Measurements from ENCODE around the gene SIX2.

Gene SIX2

DNA sequence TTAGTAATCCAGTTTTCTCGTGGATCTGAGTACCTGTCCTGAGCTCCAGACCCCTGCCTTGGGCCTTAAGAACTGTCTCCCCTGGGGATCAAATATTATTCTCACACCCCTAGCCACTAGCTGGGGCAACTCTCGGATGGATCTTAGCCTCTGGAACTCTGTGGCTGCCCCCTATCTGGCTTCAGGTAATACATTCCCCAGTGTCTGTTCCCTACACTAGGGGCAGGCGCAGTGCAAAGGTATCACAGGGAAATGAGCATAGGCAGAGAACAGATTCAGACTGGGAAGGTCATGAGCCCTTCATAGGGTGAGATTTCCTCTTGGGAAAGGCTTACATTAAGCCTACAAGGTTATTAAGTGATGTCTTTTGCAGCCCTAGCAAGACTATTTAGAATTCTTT is 11.2 kb upstream of the SIX2 start:
- no peak for DNase-seq (ENCODE audit: low read depth in 2 of 2)

DNA sequence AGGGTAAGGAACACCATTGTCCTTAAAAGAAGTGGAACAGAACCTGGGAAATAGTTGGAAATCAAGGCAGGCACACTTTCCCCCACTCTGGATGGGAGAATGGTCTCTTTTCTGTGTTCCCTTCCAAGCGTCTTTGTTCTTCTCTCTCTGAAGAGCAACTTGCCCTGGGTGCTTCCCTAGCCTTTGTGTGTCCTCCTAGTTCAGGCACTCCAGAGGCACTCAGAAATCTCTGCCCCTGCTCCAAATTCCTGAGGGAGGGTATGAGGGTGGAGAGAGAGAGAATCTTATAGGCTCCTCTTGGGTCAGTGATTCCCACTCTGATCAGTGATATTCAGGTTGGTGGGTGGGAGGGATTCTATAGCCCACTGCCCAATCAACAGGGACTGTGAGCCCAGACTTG is 8.8 kb upstream of the SIX2 start:
- DNase-seq (ENCODE audit: low read depth in 2 of 2), result no peak

DNA sequence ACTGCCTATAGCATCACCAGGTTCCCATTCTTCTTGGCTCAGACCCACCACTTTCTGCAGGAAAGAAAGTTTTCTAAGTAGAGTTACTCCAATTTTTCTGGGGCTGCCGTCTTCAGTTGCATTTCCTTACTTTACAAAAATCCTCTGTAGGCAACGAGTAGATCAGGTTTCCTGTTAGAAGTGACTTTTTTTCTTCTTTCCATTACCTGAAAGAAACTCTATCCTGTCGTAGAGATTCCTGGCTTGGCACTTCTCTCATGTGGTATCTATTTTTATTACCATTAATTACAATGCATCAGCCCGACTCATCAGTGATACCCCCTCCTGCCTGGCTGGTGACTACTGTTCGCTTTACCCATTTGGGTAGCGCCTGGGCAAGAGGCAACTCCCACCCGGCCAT is 5.6 kb upstream of the SIX2 start:
- no peak for DNase-seq (ENCODE audit: low read depth in 2 of 2)

DNA sequence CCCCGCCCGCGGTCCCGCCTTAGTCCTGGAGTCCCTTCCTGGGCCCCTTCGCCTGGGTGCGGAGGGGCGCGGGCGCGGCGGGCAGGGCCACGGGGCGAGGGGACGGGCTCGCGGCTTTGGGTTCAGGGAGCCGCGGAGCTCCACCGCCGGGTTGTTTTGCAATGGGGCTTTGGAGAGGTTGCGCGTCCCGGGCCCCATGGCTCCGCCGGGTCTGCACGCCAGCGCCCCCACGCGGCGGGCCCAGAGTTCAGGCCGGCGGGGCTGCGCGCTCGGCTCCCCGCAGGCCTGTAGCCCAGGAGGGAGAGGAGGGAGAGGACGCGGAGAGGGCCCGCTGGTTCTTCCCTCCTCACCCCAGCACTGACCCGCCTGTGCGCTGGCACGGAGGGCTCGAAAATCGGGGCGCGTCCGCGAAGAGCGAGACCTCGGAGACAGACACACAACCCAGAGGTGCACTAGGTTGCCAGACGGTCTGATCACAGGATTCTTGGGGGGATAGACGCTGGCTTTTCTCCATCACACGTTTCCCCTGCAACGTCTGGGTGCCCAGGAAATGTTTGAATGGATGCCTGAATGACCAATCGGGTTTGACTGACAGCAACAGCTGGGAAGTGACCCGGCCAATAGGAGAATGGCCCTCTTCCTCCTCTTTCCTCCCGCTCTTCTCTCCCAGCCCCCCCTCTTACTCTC is 4.9 kb upstream of the SIX2 start:
- no peak for DNase-seq (ENCODE audit: low read depth in 2 of 2)

DNA sequence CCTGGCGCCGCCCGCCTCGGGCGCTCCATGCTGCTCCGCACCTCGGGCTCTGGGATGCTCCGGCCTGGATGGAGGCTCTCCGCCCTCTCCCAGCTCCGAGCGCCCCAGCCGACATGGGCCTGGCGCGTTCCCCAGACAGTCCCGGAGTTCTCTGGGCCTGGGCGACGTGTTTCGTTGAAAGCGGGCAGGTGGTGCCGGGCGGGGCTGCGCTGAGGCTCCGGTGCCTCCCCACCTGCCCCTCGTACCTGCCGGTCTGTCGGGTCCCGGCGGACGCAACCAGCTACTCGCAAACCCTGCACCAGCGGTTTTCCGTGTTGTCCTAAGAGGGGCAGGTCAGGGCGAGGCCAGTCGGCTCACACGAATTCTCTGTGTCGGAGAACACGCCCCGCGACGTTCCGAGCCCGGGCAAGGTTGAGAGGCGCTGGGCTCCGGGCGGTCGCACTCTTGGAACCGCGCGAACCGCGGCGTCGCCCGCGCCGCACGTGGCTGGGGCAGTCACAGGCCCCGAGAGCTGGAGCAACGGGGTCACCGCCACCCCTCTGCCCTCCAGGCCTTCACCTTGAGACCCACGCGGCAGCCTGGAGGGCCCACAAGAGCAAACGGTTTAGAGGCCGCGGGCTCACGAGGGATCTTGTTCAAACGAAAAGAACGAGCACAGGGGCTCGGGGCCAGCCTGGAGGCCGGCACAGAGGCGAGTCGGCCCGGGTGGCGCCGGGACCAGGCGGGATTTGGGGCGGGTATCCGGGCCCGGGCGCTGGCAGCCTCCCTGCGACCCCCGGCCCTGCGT is 4.2 kb upstream of the SIX2 start:
- DNase-seq (ENCODE audit: low read depth in 2 of 2), result no peak

DNA sequence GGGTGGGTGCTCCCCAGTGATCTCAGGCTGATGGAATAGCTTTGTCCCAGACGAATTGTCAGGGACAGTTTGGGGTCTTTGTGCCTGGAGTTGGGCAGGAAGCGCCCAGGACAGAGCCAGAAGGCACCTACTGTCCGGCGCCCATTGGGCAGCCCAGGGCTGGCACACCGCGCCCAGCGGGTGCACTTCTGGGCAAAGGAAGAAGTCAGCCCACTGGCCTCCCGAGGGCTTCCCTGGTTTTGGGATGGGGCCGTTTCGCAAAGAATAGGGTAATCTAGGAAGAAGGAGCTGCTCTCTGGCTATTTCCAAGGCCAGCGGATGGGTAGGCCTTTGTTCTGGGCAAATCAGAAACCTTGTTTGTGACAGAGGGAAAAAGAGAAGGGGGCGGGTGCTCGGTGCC is 3.5 kb upstream of the SIX2 start:
- no peak for DNase-seq (ENCODE audit: low read depth in 2 of 2)

DNA sequence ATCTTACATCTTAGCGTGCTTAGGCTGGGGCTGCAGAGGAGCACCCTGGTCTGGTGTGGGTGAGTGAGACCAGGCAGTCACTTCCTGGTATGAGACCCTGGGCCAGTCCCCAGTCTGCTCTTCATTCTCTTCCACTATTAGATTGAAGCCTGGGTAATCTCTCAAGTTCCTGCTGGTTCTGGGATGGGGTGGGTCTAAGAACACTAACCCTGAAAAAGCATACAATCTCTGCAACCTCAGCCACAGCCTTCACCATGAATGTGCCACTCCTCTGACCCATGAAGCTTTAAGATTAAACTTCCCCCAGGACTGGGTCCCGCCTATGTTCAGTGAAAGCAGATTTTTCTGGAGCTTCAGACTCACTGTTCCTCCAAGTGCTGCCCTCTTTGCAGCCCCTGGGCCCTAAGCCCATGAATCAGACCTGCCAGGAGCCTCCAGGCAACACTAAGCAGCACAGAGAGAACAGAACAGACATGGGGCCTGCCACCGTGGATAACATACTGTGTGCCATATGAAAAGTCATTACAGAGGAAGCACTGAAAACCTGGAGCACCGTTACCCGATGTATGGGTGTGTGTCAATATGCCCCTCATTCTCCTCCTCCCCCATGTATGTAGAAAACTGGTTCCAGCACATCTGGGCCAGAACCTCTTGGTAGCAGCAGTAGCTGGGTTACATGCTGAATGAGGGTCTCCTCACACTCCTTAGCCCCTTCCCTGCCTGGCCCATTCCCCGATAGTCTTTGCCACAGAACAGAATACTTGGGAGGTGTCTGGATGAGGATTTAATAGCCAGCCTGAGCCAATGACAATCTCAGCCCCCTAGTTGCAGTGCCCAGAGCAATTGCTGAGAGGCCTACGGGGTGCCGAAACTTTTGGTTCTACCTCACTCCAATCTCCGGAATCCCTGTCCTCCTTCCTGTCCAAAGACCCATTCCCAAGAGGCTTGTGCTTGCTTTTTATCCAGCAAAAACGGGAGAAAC is 2.7 kb upstream of the SIX2 start:
- DNase-seq (ENCODE audit: low read depth in 2 of 2), result no peak

DNA sequence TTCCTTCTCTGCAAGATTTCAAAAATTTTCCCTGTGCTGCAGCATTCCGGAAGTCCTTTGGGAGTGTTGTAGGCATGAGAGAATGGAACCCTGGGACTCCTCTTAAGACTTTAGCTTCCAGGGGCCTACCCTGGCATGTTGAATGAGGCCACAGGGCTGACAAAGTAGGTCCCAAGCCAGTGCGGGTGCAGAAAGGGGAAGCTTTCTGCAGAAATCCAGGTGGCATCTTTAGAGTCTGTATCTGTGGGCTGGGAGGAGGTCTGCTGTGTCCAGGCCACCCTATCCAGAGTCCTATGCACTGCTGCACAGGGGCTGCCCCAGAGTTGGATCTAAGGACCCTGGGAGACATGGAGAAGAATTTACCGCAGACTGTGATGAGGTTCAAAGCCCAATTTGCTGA is 1.9 kb upstream of the SIX2 start:
- no peak for DNase-seq (ENCODE audit: low read depth in 2 of 2)

DNA sequence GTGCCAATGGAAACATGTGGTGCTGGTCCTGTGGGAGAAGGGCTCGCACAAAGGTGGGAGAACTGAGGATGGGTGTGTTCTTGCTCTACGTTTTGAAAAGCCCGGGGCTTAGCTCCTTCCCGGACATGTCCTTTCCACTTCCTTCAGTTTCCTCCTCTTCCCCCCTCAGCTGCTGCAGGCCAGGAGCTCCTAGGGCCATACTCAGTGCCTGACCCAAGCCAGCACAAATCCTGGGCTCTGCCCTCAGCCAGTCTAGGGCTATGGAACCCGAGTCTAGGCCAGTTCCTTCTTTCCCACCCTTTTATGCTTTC is 1.4 kb upstream of the SIX2 start:
- no peak for DNase-seq (ENCODE audit: low read depth in 2 of 2)

DNA sequence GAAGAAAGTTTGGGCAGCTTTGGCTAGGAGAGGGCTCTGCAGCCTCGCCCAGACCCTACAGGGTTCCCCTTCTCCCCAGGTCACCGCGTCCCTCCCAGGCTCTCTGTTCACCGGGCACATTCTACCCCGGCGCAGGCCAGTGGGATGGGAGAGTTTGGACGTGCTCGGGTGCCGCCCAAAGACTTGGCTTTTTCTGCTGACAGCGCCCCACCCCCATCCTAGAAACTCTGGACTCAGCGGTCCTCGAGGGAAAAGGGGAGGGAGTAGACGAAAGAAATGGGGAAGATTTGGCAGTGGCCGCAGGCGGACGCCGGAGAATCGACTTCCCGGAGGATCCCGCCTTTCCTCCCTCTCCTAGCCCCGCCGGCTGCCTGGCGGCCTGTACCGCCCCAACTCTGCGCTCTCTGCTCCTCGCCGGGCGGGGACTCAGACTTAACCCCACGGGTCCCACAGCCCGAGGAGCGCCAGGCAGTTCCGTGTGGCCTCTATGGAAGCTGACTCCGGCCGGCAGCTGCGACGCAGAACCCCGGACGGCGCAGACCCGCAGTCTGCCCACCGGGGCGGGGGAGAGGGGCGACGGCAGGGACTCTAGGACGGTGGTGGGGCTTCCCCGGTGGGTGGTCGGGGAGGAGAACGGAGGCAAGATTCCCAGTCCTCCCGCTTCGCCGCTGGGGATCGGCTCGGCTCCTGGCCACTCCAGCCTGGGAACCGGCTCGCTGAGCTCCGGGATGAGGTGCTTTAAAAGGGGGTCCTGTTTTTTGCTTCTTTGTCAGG is 863 bp upstream of the SIX2 start:
- no peak for DNase-seq (ENCODE audit: low read depth in 2 of 2)

DNA sequence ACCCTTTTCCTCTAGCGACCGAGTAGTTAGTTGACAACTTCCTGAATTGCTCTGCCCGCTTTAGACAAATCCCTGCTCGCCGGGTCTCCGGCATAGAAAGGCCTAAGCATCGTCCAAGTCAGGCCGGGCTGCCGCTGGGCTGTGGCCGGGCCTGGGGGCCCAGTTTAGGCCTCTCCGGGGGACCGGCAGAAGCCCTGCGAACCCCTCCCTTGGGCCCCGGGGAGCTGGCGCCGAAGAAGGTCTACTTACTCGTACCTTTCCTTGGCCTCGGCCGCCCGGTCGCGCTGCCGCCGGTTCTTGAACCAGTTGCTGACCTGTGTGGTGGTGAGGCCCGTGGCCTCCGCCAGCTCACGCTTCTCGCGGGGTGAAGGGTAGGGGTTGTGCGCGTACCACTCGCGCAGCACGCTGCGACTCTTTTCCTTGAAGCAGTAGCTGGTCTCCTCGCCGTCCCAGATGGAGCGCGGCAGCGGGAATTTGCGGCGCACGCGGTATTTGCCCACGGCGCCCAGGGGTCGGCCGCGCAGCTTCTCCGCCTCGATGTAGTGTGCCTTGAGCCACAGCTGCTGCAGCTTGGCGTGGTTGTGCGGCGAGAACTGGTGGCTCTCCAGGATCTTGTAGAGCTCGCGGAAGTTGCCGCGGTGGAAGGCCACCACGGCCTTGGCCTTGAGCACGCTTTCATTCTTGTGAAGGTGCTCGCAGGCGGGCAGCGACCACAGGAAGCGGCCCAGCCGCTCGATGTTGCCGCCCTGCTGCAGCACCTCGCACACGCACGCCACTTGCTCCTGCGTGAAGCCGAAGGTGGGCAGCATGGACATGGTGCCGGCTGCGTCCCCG is 739 bp downstream of the SIX2 start:
- no peak for DNase-seq (ENCODE audit: low read depth in 2 of 2)

DNA sequence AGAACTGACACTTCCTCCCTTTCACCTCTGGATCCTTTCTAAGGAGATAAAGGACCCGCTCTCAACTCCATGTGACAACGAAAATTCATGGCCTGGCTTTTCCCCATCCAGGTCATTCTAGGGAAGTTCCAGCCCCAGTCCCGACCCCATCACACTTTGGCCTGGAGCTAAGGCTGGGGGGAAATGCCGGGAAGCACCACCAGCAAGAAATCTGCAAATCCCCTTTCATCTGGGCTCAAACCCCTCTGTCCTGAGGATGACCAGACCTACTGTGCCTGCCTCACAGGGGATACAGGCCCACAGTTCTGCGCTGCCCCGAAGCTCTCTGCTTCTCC is 1.3 kb downstream of the SIX2 start:
- DNase-seq (ENCODE audit: low read depth in 2 of 2), result no peak

DNA sequence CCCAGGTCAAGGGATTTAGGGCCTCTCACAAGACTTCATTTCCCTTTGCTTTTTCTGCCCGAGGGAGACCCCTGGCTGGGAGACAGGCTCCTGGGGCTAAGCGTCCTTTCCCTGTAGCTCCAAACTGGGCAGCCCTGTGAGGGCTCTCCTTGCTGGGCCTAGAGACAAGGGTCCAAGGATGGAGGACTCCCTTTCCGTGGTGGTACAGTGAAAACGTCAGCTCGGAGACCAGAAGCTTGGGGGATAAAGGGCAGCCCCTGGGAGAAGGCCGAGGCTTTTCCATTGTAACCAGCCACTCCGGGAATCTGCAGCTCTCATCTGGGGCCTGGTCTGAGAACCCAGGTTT is 2.3 kb downstream of the SIX2 start:
- no peak for DNase-seq (ENCODE audit: low read depth in 2 of 2)

DNA sequence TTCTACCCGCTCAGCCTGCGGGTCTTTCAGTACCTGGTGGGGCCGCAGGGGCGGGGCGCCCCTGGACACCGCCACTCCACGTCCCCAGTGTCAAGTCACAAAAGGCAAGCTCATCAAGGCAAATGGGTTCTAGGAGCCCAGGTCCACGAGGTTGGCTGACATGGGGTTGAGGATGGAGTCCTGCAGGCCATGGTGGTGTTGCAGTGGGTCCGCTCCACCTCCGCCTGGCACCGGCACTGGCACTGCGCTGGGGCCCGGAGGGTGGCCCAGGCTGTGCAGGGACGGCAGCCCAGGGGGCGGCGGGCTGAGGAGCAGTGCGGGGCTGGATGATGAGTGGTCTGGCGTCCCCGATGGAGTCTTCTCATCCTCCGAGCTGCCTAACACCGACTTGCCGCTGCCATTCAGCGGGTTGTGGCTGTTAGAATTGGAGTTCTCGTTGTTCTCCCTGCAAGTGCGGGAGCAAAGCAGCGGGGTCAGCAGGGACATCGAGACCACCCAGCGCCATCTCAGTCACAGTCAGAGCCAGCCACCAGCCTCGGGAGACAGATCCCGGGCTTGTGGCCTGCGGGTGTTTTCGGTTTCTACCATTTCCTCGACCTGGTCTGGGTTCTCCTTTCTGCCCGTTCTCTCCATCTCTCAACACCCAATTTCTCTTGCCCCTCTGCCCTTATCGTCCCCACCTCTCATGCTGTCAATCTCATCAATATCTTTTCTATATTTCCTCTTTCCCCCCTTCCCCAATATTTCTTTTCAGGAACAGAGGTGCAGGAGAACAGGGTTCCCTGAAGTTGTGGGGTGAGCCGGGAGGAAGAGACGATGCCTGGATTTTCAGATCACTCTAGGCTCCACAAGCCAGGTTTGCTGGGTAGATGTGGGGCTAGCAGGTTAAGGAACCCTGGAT is 3.0 kb downstream of the SIX2 start:
- DNase-seq (ENCODE audit: low read depth in 2 of 2), result no peak

DNA sequence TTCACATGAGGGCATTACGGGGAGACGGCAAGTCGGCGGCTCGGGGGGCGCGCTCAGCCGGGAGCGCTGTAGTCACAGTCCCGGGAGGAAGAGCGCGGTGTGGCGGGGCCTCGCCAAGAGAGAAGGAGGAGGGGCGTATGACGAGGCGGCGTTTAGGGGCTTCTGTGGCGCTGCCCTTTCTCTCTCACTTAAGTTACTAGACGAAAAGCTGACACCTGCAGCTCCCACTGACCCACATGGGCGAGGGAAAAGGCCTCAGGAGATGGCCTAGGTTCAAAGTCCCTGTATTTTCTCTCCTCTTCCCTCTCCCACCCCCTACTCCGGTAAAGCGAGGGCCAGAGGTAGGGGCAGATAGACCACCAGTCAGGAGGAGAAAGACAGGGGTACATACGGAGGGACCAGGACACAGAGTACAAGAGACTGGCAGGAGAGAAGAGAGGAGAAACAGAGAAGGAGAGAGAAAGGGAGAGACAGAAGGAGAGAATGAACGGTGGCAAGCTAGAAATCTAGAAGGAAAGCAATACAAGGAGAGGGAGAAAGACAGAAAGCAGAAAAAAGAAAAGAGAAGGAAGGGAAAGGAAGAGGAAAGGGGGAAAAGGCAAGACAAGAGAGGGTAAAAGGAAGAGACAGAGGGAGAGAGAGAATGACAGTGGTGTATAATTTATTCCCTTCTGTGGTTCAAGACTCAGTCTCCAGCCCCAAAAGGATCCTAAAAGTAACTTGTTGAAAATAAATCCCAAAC is 3.8 kb downstream of the SIX2 start:
- no peak for DNase-seq (ENCODE audit: low read depth in 2 of 2)

DNA sequence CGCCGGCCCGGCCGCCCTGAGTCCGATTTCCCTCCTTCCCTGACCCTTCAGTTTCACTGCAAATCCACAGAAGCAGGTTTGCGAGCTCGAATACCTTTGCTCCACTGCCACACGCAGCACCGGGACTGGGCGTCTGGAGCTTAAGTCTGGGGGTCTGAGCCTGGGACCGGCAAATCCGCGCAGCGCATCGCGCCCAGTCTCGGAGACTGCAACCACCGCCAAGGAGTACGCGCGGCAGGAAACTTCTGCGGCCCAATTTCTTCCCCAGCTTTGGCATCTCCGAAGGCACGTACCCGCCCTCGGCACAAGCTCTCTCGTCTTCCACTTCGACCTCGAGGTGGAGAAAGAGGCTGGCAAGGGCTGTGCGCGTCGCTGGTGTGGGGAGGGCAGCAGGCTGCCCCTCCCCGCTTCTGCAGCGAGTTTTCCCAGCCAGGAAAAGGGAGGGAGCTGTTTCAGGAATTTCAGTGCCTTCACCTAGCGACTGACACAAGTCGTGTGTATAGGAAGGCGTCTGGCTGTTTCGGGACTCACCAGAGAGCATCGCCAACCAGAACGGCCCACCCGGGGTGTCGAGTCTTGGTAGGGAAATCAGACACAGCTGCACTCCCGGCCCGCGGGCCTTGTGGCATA is 4.6 kb downstream of the SIX2 start:
- no peak for DNase-seq (ENCODE audit: low read depth in 2 of 2)

DNA sequence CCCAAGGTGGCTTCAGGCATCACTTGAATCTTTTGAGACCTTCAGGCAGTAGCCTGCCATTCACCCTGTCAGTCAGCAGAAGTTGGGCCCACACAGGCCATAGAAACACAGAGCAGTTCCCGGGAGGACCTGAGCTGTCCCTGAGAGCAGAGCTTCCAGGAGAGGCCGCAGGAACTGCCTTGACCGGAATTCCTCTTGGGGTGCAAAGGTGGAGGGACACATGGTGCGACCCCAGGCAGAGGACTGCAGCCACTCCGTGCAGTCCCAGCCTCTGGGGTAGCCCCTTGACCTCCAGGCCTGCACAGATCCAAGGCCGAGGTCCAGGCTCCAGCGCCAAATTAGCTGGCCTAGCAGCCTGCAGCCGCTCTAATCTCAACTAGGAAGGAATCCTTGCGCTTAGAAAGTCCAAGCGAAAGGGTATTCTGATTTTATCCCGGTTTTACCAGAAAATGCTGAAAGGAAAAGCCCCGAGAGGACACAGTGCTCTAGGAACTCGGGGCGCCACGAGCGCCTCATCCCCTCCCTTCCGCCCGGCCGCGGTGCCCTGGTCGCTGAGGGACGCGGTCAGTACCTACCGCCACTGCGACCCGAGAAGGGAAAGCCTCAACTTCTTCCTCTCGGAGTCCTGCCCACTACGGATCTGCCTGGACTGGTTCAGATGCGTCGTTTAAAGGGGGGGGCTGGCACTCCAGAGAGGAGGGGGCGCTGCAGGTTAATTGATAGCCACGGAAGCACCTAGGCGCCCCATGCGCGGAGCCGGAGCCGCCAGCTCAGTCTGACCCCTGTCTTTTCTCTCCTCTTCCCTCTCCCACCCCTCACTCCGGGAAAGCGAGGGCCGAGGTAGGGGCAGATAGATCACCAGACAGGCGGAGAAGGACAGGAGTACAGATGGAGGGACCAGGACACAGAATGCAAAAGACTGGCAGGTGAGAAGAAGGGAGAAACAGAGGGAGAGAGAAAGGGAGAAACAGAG is 5.4 kb downstream of the SIX2 start:
- DNase-seq (ENCODE audit: low read depth in 2 of 2), result no peak

DNA sequence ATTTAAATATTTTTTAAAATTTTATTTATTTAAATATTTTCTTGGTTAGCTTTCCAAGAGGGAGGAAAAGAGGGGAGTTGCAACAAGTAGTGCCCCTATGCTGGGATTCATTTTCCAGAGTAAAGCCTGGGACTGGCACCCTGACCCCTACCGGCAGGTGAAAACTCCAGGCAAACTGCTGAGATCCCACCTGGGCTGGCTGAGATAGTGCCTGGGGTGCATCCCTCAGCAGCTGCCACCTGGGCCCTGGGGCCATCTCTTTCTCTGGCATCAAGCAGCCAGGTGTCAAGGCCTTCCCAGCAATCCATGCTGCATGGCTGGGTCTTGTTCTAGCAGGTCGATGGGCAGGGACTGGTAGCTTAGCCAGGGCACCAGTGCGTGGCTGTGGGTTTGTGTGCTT is 6.6 kb downstream of the SIX2 start:
- DNase-seq (ENCODE audit: low read depth in 2 of 2), result no peak

Data from fibroblast of skin of left quadriceps (primary cell).